Suppressor macrophage (primary cell): Measurements from ENCODE around the gene DNAH10.
A peak's percentile ranks its signal among the peaks of the same experiment; 100 is the strongest.

ENCODE experiments used
- DNase-seq, 4 experiments: peaks; one replicate each; pipeline ENCODE4 v3.0.0-alpha.2; 2020 to 2022

Gene DNAH10

GRCh38 chr12:123886931-123887582 lies 125.0 kb downstream of the DNAH10 start:
- no peak for DNase-seq

- DNase-seq, result peak in 3 of 4 experiments; percentile 47 to 55 (median 50)
Measured at GRCh38 chr12:123888989-123889388, 126.9 kb downstream of the DNAH10 start.

GRCh38 chr12:123889848-123890535 lies 127.9 kb downstream of the DNAH10 start:
- no peak for DNase-seq

- no peak for DNase-seq
Measured at GRCh38 chr12:123890536-123890902, 128.4 kb downstream of the DNAH10 start.

- no peak for DNase-seq
Measured at GRCh38 chr12:123891011-123891410, 128.9 kb downstream of the DNAH10 start.

GRCh38 chr12:123891516-123892179 lies 129.5 kb downstream of the DNAH10 start:
- DNase-seq, result peak; percentile 47 to 70 (median 62)

GRCh38 chr12:123892180-123892559 lies 130.1 kb downstream of the DNAH10 start:
- DNase-seq, result no peak

- DNase-seq, result no peak
Measured at GRCh38 chr12:123892853-123893252, 130.8 kb downstream of the DNAH10 start.

GRCh38 chr12:123893276-123893675 lies 131.2 kb downstream of the DNAH10 start:
- no peak for DNase-seq

GRCh38 chr12:123894823-123895345 lies 132.8 kb downstream of the DNAH10 start:
- DNase-seq, result no peak

- no peak for DNase-seq
Measured at GRCh38 chr12:123895451-123895850, 133.3 kb downstream of the DNAH10 start.

GRCh38 chr12:123896767-123897166 lies 134.7 kb downstream of the DNAH10 start:
- DNase-seq, result no peak

GRCh38 chr12:123897221-123897620 lies 135.1 kb downstream of the DNAH10 start:
- DNase-seq, result no peak

- no peak for DNase-seq
Measured at GRCh38 chr12:123898673-123899072, 136.6 kb downstream of the DNAH10 start.

GRCh38 chr12:123899368-123899767 lies 137.3 kb downstream of the DNAH10 start:
- no peak for DNase-seq

- DNase-seq, result peak; percentile 15 to 66 (median 49)
Measured at GRCh38 chr12:123900871-123901376, 138.8 kb downstream of the DNAH10 start.

- no peak for DNase-seq
Measured at GRCh38 chr12:123902821-123903220, 140.7 kb downstream of the DNAH10 start.

GRCh38 chr12:123903301-123904065 lies 141.4 kb downstream of the DNAH10 start:
- no peak for DNase-seq

GRCh38 chr12:123905319-123905925 lies 143.3 kb downstream of the DNAH10 start:
- DNase-seq, result peak; percentile 61 to 79 (median 68)

- no peak for DNase-seq
Measured at GRCh38 chr12:123906711-123907420, 144.8 kb downstream of the DNAH10 start.

GRCh38 chr12:123907726-123908476 lies 145.8 kb downstream of the DNAH10 start:
- peak in 1 of 4 experiments; percentile 26 for DNase-seq
